Esophagus mucosa (tissue), 1 donor: ENCODE results near the gene NOX3. TPM values are rescaled to one million over a fixed set of nuclear protein-coding genes. Genes with fewer than 3 reads are reported as not detected.

ENCODE experiments used
- ATAC-seq: fragments of 200-7000 bp; cut with Tn5 transposase; one replicate; pipeline ENCODE4 v1.9.1; 2020
- total RNA-seq: library from RNA; stranded (reverse); gene quantifications from one replicate; pipeline ENCODE4 v1.2.4, GENCODE V29; 2023
- donor health status: DM: yes; HTN: yes; CAD: no.

NOX3 gene
- total RNA-seq, 1 donor from 2014 or later: not detected

- ATAC-seq: no peak
Measured at GRCh38 chr6:155432293-155432692, 23.3 kb downstream of the NOX3 start.

- ATAC-seq: no peak
Measured at GRCh38 chr6:155429321-155429893, 26.2 kb downstream of the NOX3 start.

- no peak for ATAC-seq
Measured at GRCh38 chr6:155426408-155426945, 29.2 kb downstream of the NOX3 start.

- ATAC-seq: no peak
Measured at GRCh38 chr6:155424181-155424580, 31.5 kb downstream of the NOX3 start.

GRCh38 chr6:155422635-155423034 lies 33.0 kb downstream of the NOX3 start:
- no peak for ATAC-seq

- ATAC-seq: no peak
Measured at GRCh38 chr6:155420492-155420891, 35.1 kb downstream of the NOX3 start.

- no peak for ATAC-seq
Measured at GRCh38 chr6:155419161-155419560, 36.5 kb downstream of the NOX3 start.

- peak; percentile 13 for ATAC-seq
Measured at GRCh38 chr6:155418017-155418761, 37.5 kb downstream of the NOX3 start.

GRCh38 chr6:155417454-155417853 lies 38.2 kb downstream of the NOX3 start:
- ATAC-seq: no peak

GRCh38 chr6:155415953-155416352 lies 39.7 kb downstream of the NOX3 start:
- ATAC-seq: no peak

- ATAC-seq: no peak
Measured at GRCh38 chr6:155414049-155414448, 41.6 kb downstream of the NOX3 start.

- ATAC-seq: no peak
Measured at GRCh38 chr6:155412335-155412734, 43.3 kb downstream of the NOX3 start.

GRCh38 chr6:155411154-155412052 lies 44.2 kb downstream of the NOX3 start:
- no peak for ATAC-seq

- ATAC-seq: no peak
Measured at GRCh38 chr6:155409391-155409790, 46.2 kb downstream of the NOX3 start.

- no peak for ATAC-seq
Measured at GRCh38 chr6:155408981-155409380, 46.7 kb downstream of the NOX3 start.

- ATAC-seq: no peak
Measured at GRCh38 chr6:155408231-155408630, 47.4 kb downstream of the NOX3 start.

GRCh38 chr6:155406801-155407200 lies 48.8 kb downstream of the NOX3 start:
- ATAC-seq: no peak

GRCh38 chr6:155404937-155405336 lies 50.7 kb downstream of the NOX3 start:
- no peak for ATAC-seq

GRCh38 chr6:155402656-155403304 lies 52.9 kb downstream of the NOX3 start:
- ATAC-seq: no peak

GRCh38 chr6:155400654-155400965 lies 55.0 kb downstream of the NOX3 start:
- ATAC-seq: no peak

- ATAC-seq: no peak
Measured at GRCh38 chr6:155399745-155400653, 55.6 kb downstream of the NOX3 start.
